ENCODE data around the gene POLK.
"Not testable (repeated sequence)": the region's sequence is repeated elsewhere in the genome, so short reads cannot be mapped to it uniquely, and the experiment has no call there.

The POLK gene

DNA sequence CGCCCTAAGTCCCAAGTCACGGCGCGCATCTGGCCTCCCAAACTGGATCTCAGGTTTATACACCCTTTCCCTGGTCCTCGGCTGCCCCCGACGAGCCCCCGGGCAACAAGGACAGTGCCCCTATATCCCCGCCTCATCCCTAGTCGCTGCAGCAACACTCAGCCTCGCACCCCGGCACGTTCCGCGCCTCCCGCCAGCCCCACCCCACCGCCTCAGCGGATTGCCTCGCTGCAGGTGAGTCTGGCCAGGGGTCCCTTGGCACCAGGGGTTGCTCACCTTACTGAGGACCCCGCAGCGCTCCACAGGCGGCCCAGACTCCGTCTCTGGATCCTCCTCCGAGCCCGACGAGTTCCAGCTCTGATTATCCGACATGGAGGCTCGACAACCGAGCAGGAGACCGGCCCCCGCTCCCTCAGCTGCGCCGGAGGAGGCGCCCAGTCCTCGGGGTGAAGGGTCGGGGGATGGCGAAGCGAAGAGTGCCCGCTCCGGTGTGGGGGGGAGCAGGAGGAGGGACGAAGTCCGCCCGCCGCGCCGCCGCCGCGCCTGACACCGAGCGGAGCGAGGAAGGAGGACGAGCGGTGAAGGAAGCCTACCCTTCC is 756 bp upstream of the POLK start:
- DNase-seq: peak; percentile 57

DNA sequence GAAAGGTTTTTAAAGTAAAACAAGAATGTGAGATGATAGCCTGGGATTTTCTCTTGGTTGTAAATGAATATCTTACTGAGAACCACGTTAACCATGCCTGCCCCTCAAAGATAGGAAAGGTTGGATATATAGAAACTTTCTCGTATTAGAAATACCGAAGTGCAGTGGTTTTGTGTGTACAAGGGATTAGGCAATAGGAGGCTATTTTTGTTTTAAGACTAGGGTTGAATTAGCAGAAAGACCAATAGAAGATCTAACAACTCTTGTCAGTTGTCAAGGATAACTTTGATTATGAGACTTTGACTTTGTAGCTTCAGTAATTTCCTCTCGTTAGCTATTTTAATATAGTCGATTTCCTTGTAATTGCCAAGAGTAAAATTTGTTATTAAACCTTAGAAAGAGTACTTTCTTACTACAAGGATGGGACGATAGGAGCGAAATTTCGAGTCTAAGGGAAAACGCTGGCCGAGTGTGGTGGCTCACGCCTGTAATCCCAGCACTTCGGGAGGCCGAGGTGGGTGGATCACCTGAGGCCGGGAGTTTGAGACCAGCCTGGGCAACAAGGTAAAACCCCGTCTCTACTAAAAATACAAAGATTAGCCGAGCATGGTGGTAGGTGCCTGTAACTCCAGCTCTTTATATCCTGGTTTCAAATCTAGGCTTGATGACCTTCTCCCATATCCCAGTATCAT is 838 bp downstream of the POLK start:
- peak; percentile 2 for DNase-seq

DNA sequence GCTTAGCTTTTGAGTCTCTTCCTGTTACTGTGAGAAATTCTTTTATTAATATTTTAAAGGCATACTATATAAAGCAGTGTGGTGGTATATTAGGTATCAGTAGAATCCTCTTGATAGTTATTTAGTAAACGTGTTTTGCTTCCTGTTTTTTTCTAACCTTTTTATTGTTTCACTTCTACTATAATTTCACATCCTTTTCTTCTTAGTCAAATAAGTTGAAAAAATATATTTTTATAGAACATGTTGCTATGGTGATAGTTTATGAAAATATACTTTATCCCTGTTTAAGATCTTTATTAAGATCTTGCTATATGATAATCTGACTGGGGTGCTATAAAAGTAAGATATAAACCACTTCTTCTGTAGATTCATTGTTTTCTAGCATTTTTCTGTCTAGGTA is 2.1 kb downstream of the POLK start:
- DNase-seq: no peak

DNA sequence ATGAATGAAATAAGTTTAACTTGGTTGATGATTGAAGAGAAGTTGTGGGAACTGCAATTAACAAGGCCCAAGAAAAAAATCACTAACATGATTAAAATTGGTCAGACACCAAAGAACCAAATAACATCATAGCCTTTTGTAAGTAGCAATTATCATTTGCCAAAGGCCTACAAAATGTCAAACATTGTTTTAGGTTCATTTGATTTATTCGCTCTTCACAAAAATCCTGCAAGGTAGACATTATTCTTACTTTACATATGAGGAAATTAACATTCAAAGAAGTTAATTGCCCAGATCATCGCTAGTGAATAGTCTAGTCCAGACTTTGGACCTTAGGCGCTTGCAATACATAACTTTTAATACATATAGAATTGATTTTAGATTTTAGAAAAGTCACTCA is 2.6 kb downstream of the POLK start:
- DNase-seq: no peak

DNA sequence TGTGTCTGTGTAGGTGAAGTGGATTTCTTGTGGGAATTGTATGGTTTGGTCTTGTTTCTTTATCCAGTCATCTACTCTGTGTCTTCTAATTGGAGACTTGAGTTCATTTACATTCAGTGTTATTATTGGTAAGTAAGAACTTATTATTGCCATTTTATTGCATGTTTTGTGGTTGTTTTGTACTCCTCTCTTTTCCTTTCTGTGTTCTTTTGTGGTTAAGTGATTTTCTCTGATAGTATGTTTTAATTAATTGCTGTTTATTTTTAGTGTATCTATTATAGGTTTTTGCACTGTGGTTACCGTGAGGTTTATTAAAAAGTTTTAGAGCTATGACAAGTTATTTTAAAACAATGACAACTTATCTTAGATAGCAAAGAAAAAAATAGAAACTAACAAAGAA is 8.1 kb downstream of the POLK start:
- no peak for DNase-seq

DNA sequence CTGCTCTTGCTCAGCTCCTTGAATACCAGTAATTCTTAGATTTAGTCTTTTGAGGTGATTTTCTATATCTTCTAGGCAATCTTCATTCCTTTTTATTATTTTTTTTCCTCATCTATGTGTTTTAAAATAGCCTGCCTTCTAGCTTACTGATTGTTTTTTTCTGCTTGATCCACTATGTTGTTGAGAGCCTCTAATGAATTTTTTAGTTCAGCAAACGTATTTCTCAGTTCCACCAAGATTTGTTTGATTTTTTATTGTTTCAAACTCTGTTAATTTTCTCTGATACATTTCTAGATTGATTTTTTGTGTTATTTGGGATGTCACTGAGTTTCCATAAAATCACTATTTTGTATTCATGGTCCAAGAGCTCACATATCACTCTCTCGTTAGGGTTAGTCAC is 9.5 kb downstream of the POLK start:
- DNase-seq: no peak

DNA sequence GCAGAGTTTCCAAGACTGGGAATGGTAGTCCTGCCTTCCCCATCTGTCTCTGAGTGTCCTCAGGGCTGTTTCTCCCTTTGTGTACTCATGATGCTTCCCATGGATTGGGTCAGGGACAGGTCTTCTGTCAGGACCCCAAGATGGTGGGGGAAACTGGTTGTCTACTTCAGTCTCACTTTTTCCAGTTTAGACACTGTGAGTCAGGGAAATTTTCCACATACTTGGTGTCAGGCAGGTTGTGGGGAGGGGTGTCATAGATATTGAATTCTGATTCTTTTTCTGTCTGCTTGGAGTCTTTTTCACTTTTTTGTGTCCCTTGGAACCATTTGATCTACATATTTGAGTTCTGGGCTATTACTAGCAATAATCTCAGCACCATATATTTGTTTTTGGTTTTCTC is 10.3 kb downstream of the POLK start:
- no peak for DNase-seq

DNA sequence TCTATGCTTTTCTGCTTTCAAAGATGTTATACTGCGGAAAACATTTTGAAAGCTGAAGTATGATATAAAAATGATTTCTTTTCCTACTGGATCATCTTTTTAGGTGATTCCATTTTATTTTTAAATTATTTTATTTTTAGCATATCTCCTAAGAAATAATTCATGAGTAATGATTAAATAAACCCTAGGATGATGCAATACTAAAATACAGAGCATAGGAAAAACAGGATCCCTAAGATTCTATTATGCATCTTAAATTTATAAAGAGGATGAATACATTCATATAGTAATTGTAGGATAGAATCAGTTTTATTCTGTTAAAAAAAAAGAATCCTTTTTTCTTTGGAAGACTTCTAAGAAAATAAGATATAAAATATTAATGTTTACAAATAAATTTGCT is 10.9 kb downstream of the POLK start:
- DNase-seq: no peak

DNA sequence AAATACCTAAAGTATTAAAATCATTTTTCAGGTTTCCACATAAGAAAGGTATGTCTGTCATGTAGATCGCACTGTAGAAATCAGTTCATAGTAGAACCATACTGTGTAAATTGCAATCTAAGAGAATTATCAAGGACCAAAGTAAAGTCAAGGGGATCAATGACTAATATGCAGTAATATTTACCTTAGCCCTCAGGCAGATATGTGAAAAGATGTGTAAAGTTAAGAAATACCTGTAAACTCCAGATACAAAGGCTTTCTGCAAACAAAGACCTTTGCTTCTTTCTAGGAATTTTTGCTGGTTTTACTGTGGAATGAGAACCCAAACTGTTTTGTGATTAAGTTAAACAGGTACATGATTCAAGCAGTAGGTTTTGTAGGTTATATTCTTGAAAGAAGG is 11.6 kb downstream of the POLK start:
- DNase-seq: no peak

DNA sequence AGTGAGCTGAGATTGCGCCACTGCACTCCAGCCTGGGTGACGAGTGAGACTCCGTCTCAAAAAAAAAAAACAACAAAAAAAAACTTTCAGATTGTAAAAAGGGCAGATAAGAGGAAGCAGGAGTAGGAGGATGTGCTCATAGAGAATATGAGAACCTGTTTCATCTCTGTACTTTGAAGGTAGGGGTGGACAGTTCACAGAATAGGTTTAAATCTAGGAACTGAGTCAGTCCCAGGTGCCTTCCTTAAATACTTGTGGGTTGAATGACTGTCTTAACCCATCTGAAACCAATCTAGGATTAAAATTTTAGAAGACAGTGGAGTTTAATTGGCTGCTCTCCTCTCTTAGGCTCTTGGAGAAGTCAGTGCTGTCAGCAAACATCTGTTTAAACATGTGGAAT is 12.4 kb downstream of the POLK start:
- no peak for DNase-seq

DNA sequence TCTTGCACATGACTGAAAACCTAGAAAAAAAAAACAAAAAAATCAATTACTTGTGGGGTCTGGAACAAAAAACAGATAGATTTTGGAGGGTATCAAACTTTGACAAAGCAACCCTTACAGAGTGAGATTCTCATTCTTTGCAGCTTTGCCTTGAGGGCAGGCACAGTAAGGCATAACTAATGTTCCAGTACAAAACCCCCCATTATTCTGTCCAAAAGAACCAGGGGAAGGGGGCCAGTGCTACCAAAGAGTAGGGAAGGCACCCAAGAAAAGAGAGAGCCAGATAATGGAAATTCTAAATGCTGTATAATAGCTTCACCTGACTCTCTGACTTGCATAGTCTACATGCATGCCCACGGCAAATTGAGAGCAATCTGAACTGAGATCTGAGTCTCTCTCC is 12.9 kb downstream of the POLK start:
- no peak for DNase-seq

DNA sequence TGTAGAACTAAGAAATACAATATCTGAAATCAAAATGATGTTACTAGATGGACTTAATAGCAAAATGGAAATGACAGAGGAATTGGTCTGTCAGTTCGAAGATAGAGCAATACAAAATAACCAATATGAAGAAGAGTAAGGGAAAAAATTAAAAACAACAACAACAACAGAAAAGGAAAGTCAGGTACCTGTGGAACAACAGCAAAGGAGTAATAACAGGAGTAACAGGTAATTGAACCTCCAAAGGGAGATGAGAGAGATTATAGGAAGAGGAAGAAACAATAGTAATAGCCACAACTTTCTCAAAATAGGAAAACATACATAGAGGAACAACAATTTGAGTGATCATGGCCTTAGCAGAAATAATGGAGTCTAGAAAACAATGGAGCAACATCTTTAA is 13.7 kb downstream of the POLK start:
- DNase-seq: no peak

DNA sequence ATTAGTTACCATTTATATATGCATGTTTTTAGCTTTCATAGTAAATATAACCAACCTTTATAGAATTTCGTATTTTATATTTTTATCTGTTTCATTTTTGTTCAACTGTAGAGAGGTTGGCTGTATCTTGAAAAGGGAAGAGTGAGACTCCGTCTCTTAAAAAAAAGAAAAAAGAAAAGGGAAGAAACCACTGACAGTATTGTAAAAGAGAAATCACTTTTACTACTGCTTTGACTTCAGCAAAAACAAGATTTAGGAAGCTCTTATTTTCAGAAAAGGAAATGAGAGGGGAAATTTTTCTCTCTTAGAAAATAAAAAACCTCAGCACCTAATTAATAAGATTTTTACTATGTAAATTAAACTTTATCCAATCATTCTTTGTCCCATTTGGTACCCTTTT is 14.4 kb downstream of the POLK start:
- DNase-seq: no peak

DNA sequence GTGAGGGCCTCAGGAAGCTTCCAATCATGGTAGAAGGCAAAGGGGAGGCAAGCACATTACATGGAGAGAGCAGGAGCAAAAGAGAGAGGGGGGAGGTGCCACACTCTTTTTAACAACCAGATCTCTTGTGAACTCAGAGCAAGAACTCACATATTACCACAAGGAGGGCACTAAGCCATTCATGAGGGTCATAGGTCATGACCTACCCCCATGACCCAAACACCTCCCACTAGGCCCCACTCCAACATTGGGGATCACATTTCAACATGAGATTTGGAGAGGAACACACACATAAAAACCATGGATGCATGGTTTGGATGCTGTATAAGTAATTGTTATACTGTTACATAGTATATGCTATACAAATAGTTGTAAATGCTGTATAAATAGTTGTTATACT is 17.5 kb downstream of the POLK start:
- DNase-seq: no peak

DNA sequence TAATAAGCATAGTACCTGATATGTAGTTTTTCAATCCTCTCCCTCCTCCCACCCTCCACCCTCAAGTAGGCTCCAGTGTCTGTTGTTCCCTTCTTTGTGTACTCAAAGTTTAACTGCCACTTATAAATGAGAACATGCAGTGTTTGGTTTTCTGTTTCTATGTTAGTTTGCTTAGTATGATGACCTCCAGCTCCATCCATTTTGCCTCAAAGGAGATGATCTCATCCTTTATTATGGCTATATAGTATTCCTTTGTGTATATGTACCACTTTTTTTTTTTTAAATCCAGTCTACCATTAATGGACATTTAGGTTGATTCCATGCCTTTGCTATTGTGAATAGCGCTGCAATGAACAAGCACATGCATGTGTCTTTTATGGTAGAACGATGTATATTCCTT is 20.5 kb downstream of the POLK start:
- DNase-seq: no peak

DNA sequence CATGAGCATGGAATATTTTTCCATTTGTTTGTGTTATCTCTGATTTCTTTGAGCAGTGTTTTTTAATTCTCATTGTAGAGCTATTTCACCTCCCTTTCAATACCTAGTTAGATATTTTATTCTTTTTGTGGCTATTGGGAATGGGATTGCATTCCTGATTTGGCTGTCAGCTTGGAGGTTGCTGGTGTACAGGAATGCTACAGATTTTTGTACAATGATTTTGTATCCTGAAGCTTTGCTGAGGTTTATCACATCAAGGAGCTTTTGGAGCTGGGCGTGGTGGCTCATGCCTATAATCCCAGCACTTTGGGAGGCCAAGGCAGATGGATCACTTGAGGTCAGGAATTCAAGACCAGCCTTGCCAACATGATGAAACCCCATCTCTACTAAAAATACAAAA is 22.0 kb downstream of the POLK start:
- DNase-seq: not testable (repeated sequence)

DNA sequence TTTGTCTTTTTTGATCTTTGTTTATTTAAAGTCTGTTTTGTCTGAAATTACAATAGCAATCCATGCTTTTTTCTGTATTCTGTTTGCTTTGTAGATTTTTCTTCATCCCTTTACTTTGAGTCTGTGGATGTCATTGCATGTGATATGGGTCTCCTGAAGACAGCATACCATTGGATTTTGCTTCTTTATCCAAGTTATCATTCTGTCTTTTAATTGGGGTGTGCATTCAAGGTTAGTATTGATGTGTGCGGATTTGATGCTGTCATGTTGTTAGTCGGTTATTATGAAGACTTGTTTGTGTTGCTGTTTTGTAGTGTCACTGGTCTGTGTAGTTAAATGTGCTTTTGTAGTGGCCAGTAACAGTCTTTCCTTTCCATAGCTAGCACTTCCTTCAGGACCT is 23.0 kb downstream of the POLK start:
- no peak for DNase-seq

DNA sequence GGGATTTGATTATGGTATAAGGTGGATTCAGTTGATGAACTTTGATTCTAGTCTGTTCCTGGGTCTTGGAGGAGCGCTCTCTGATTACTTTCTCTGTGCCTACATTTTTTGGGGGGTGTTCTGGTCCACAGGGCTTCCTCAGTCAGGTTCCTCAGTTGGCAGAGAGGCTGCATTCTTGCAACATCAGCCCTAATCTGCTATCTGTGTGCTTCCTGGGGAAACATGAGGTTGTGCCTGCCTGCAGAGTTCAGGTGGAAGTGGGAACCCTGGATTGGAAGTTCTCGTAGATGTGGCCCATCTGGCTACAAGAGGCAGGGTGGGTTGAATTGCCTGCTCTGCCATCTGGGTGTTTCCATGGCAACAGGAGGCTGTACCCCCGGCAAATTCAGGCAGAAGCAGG is 24.5 kb downstream of the POLK start:
- no peak for DNase-seq

DNA sequence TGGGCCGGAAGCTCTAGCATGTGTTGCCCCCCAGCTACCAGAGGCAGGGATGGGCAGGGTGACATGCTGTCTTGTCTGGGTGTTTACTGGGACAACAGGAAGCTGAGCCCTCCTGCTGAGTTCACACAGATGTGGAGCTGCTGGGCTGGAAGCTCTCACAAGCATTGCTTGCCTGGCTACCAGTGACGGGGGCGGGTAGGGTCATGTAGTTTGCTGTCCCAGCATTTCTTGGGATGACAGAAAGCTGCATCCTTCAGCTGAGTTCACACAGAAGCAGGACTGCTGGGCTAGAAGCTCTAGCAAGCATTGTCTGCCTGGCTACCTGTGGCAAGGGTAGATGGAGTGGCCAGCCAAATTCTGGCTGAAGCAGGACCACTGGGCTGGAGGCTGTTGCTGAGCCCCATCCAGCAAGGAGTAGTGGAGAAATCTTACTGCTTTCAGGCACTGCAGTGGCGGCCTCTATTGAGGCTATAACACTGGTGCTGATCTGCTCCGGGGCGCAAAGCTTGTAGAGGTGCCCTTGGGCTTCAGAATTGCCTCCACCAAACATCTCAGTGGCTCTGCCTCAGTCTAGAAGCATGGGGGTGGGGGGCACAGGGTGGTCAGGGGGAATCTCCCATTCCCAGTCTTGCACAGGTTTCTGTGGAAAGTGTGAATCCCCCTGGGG is 25.1 kb downstream of the POLK start:
- DNase-seq: no peak

DNA sequence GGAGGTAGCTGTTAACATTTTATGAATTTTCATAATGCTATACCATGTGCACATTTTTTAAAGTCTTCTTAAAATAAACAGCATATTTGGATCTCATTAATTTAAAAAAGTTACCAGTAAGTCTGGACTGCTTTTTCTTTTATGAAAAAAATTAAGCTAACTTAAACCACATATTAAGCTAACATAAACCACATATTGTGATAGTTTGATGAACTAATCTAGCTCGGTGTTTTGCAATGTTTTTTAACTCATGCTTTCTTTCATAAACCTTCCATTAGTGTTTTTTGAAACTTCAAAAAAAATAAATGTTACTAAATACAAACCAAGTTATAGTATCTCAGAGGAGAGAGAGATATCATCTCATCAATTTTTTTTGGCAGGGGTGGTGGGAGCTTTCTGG is 26.5 kb downstream of the POLK start:
- DNase-seq: no peak

DNA sequence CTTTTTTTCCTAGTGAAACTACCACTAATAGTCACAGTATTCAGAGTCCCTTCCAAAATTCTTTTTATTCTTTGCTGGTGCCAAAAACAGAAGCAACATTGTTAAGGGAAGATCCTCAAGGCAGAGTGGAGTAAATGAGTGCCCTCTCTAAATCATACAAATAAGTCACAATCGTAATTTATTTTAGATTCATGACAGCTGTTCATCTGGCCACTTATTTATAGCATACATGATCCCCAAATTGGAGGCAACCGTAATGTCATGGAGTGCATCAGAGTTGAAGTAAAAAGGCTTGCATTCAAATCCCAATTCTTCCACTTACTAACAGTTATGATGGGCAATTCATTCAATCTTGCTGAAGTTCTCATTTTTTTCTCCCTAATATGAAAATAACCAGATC is 33.4 kb downstream of the POLK start:
- DNase-seq: no peak

DNA sequence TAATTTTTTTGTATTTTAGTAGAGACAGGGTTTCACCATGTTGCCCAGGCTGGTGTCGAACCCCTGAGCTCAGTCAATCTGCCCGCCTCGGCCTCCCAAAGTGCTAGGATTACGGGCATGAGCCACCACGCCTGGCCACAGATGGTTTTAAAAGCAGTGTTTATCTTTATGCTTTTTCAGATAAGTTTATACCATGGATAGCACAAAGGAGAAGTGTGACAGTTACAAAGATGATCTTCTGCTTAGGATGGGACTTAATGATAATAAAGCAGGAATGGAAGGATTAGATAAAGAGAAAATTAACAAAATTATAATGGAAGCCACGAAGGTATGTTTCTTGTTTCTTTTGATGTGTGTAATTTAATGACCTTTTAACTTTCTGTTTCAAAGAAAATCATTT is 35.1 kb downstream of the POLK start:
- DNase-seq: no peak

DNA sequence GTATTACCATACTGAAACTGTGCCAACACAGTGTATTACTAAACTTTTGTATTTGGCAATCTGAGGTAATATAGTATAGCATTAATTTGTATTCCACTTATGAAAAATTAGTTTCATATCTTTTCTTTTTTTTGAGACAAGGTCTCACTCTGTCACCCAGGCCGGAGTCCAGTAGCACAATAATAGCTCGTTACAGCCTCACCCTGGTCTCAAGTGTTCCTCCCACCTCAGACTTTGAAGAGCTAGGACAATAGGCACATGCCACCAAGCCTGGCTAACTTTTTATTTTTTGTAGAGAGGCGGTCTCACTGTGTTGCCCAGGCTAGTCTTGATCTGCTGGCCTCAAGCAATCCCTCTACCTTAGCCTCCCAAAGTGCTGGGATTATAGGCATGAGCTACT is 36.1 kb downstream of the POLK start:
- DNase-seq: no peak

DNA sequence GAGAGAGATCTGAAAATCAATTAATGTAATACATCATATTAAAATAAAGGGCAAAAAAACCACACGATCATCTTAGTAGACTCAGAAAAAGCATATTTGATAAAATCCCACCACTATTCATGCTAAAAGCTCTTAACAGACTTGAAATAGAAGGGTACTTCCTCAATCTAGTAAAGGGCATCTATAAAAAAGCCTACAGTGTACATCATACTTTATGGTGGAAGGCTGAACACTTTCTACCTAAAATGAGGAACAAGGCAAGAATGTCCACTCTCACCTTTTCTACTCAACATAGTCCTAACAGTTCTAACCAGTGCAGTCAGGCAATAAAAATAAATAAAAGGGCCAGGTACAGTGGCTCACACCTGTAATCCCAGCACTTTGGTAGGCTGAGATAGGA is 38.9 kb downstream of the POLK start:
- DNase-seq: no peak

DNA sequence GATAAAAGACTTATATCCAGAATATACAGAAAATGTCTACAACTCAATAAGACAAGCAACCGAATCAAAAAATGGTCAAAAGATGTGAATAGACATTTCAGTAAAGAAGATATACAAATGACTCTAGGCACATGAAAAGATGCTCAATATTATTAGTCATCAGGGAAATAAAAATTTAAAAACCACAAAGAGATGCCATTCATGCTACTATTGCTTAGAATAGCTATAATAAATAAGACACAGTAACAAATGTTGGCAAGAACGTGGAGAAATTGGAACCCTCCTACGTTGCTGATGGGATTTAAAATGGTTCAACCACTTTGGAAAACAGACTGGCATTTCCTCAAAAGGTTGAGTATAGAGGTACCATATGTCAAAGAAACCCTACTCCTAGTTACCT is 39.8 kb downstream of the POLK start:
- DNase-seq: no peak

Data from CD4-positive, alpha-beta T cell treated with Interleukin-21 for 1 hour (primary cell).